GM12878 (cell line): ENCODE results near the gene LIMS1. TPM values are rescaled to one million over a fixed set of nuclear protein-coding genes. Genes with fewer than 3 reads are reported as not detected.
"Not testable (repeated sequence)": the region's sequence is repeated elsewhere in the genome, so short reads cannot be mapped to it uniquely, and the experiment has no call there.

ENCODE experiments used
- ATAC-seq: fragments of 200-7000 bp; cut with Tn5 transposase; 3 replicates; pipeline ENCODE4 v1.9.1; 2020; ENCODE audit warnings: mild to moderate bottlenecking, moderate library complexity
- BruUV-seq: library from RNA; stranded (reverse); fragments of 400-500 nt; replicated peaks from 2 replicates; lab custom pipeline; 2021; lab: Mats Ljungman, UMichigan
- CTCF ChIA-PET: fragments of 300-600 bp; sonication (Branson Sonifier 250); formaldehyde crosslinking; extraction: SDS; loops from one replicate; lab custom pipeline; 2021; ENCODE audit warnings: inconsistent platforms; lab: Yijun Ruan, JAX
- POLR2A ChIA-PET: fragments of 350-600 bp; formaldehyde crosslinking; extraction: SDS; loops from one replicate; lab custom pipeline; 2021; ENCODE audit warnings: inconsistent platforms; lab: Charles Lee
- RAD21 ChIA-PET: fragments of 300-600 bp; sonication (Branson Sonifier 250); formaldehyde crosslinking; loops from one replicate; lab custom pipeline; 2023; ENCODE audit warnings: antibody characterized with exemption; ENCODE audit not compliant: unreplicated experiment; lab: Charles Lee
- SMC1A ChIA-PET: fragments of 300-600 bp; sonication (Branson Sonifier 250); formaldehyde crosslinking; loops from one replicate; lab custom pipeline; 2023; ENCODE audit not compliant: unreplicated experiment, uncharacterized antibody; lab: Charles Lee
- DNase-seq: peaks from one replicate; pipeline ENCODE4 v3.0.0-alpha.2; 2011; ENCODE audit warnings: low read depth, low spot score
- FAIRE-seq: peaks from 3 replicates; lab custom pipeline; 2011; peaks lifted over from hg19 to GRCh38; lab: Jason Lieb, UNC
- H2AFZ ChIP-seq: 2 replicates; pipeline ENCODE4 v1.6.0; 2011; ENCODE audit warnings: low read depth, low read length, control low read depth; ENCODE audit not compliant: control insufficient read depth
- H3K27ac ChIP-seq: 2 replicates; pipeline ENCODE4 v1.5.1; 2011; ENCODE audit warnings: control low read depth; ENCODE audit not compliant: control insufficient read depth, insufficient read depth
- H3K27me3 ChIP-seq, 2 experiments: replicated peaks in 1 of 2; 2 replicates each; pipeline versions ENCODE4 v1.6.0 to v1.6.1; 2011; ENCODE audit warnings: low read length in 1 of 2; ENCODE audit not compliant: control insufficient read depth in 2 of 2, insufficient read depth in 2 of 2
- H3K36me3 ChIP-seq, 2 experiments: 2 replicates each; pipeline ENCODE4 v1.5.1; 2011; ENCODE audit warnings: low read length in 1 of 2; ENCODE audit not compliant: control insufficient read depth in 2 of 2, insufficient read depth in 2 of 2
- H3K4me1 ChIP-seq: 2 replicates; pipeline ENCODE4 v1.6.1; 2011; ENCODE audit warnings: mild to moderate bottlenecking, low read length, moderate library complexity, mixed read lengths; ENCODE audit not compliant: control insufficient read depth, insufficient read depth
- H3K4me2 ChIP-seq: 2 replicates; pipeline ENCODE4 v1.6.0; 2011; ENCODE audit warnings: control low read depth; ENCODE audit not compliant: control insufficient read depth, insufficient read depth
- H3K4me3 ChIP-seq: fragments of 200-600 bp; sonication (generic); 2 replicates; pipeline ENCODE4 v1.5.1; 2016
- H3K79me2 ChIP-seq: 2 replicates; pipeline ENCODE4 v1.6.0; 2011; ENCODE audit warnings: low read length; ENCODE audit not compliant: control insufficient read depth, insufficient read depth
- H3K9ac ChIP-seq: 2 replicates; pipeline ENCODE4 v1.8.0; 2011; ENCODE audit warnings: low read length, control low read depth, mixed read lengths; ENCODE audit not compliant: control insufficient read depth, insufficient read depth
- H3K9me3 ChIP-seq: replicated peaks from 3 replicates; pipeline ENCODE4 v1.5.1; 2011; ENCODE audit warnings: mild to moderate bottlenecking, low read length; ENCODE audit not compliant: control insufficient read depth, insufficient read depth
- H4K20me1 ChIP-seq: 2 replicates; pipeline ENCODE4 v1.6.0; 2011; ENCODE audit not compliant: control insufficient read depth, insufficient read depth
- POLR2A ChIP-seq: IDR thresholded peaks from 2 replicates; pipeline ENCODE4 v1.6.1; 2011; ENCODE audit warnings: low read depth, mild to moderate bottlenecking, low read length
- ZBTB4 ChIP-seq: fragments of 450-650 bp; formaldehyde crosslinking; IDR thresholded peaks from 2 replicates; pipeline ENCODE4 v1.4.0; 2022; ENCODE audit warnings: mild to moderate bottlenecking, moderate library complexity
- WGBS: methylation state at CpG from one replicate; pipeline ENCODE4 v1.1.6; 2016; ENCODE audit warnings: low lambda C conversion rate; ENCODE audit not compliant: insufficient replicate concordance, insufficient coverage; ENCODE audit errors: missing lambda C conversion rate; 5-methylcytosine and 5-hydroxymethylcytosine counted together
- in situ Hi-C: fragments of 300-500 bp; cut with MboI; formaldehyde crosslinking; loops from 9 replicates; pipeline ENCODE4 v1.14.3; 2018; ENCODE audit warnings: mixed read lengths
- intact Hi-C: fragments of 100-400 bp; cut with micrococcal nuclease; formaldehyde crosslinking; loops from one replicate; pipeline ENCODE4 v1.14.2; 2022; ENCODE audit not compliant: unreplicated experiment
- polyA plus RNA-seq, 11 experiments: library from polyadenylated mRNA; depleted of rRNA in 4 of 11; unstranded in 6 of 11; stranded (reverse) in 5 of 11; fragments of >200 nt; fragmentation: Nextera tagmentation in 4 of 11; fragmentation: Illumina TruSeq in 1 of 11; extraction: Ambion mirVana in 4 of 11; extraction: Trizol in 1 of 11; gene quantifications; 1 replicate in 1 of 11; 2 replicates in 10 of 11; pipeline versions ENCODE4 v1.2.1 to v1.2.3, GENCODE V29; 2011 to 2016; ENCODE audit warnings: inconsistent platforms in 2 of 11, missing spikeins in 2 of 11, low read depth in 1 of 11
- total RNA-seq, 4 experiments: library from RNA; depleted of rRNA in 3 of 4; stranded (reverse); fragments of >200 nt in 3 of 4; fragmentation: Illumina TruSeq in 1 of 4; extraction: Trizol in 1 of 4; gene quantifications; 2 replicates each; pipeline versions ENCODE4 v1.2.1 to v1.2.3, GENCODE V29; 2013 to 2021

The LIMS1 gene
- total and polyA plus RNA-seq, 10 of the 15 experiments (the other 5 are each of a cell fraction or from before 2014, with no cell fraction given): 15.7 to 98.1 (median 43.9) TPM

GRCh38 chr2:108555572-108555971 lies 21.3 kb downstream of the LIMS1 start (continued):
- TF ChIP-seq ZBTB4 (CRISPR knock-in tag): no peak
- TF ChIP-seq POLR2A: no peak

GRCh38 chr2:108556581-108556980 lies 22.3 kb downstream of the LIMS1 start:
- H3K4me3 ChIP-seq, H3K27ac ChIP-seq, H3K9me3 ChIP-seq, RAD21 ChIA-PET, DNase-seq, H3K36me3 ChIP-seq, FAIRE-seq, H2AFZ ChIP-seq, ATAC-seq, H4K20me1 ChIP-seq, intact Hi-C loops, in situ Hi-C loops, POLR2A ChIA-PET, H3K27me3 ChIP-seq, SMC1A ChIA-PET, H3K4me2 ChIP-seq, H3K9ac ChIP-seq, H3K4me1 ChIP-seq, BruUV-seq: not testable (repeated sequence)
- peaks cover 16% of the 10 kb centered on the region for H3K79me2 ChIP-seq
- 9% methylated on average over 2 of the region's 2 CpGs for WGBS
- CTCF ChIA-PET: interaction anchor here (1.4 kb wide), 1 partner anchor 18 kb away, joined by 3 read pairs; no protein-coding TSS in a partner anchor
